ENCODE measurements around the gene NR1D1.

Gene NR1D1

GRCh38 chr17:40101367-40102210 is 1.2 kb upstream of the NR1D1 start:
- peaks cover 66 to 69% of the 10 kb centered on the region in 2 donors for H3K4me1 ChIP-seq (ENCODE audit: control insufficient read depth in 1 of 2, insufficient read depth in 2 of 2, low read length in 2 of 2)
- no peaks in the 10 kb centered on the region for H3K9me3 ChIP-seq (ENCODE audit: control insufficient read depth in 1 of 2, low read length in 2 of 2)
- H3K4me3 ChIP-seq (ENCODE audit: low read depth in 1 of 2, low read length in 2 of 2): peak overlapping the region; percentile 88 to 95
- no peaks in the 10 kb centered on the region for H3K27me3 ChIP-seq (ENCODE audit: low read depth, low read length)
- peak overlapping the region; percentile 98 for H3K27ac ChIP-seq (ENCODE audit: low read length)
- H3K36me3 ChIP-seq (ENCODE audit: control insufficient read depth in 1 of 2, insufficient read depth in 2 of 2, low read length in 2 of 2): peaks cover 11 to 23% of the 10 kb centered on the region in 2 donors

GRCh38 chr17:40100669-40101366 is 429 bp upstream of the NR1D1 start:
- Histone ChIP-seq H3K27ac (ENCODE audit: low read length) (peak overlapping the region; percentile 98), H3K4me1 (ENCODE audit: control insufficient read depth in 1 of 2, insufficient read depth in 2 of 2, low read length in 2 of 2) (peaks cover 66 to 67% of the 10 kb centered on the region in 2 donors), H3K36me3 (ENCODE audit: control insufficient read depth in 1 of 2, insufficient read depth in 2 of 2, low read length in 2 of 2) (peaks cover 18 to 30% of the 10 kb centered on the region in 2 donors)

GRCh38 chr17:40099619-40100418 is 570 bp downstream of the NR1D1 start:
- H3K4me1 ChIP-seq (ENCODE audit: control insufficient read depth in 1 of 2, insufficient read depth in 2 of 2, low read length in 2 of 2): peaks cover 57 to 66% of the 10 kb centered on the region in 2 donors

More at GRCh38 chr17:40100669-40101366, 429 bp upstream of the NR1D1 start:
- H3K4me3 ChIP-seq (ENCODE audit: low read depth in 1 of 2, low read length in 2 of 2): peak overlapping the region; percentile 88 to 95
- H3K9me3 ChIP-seq (ENCODE audit: control insufficient read depth in 1 of 2, low read length in 2 of 2): no peaks in the 10 kb centered on the region
- H3K27me3 ChIP-seq (ENCODE audit: low read depth, low read length): no peaks in the 10 kb centered on the region

GRCh38 chr17:40098846-40099618 is 1.4 kb downstream of the NR1D1 start:
- H3K9me3 ChIP-seq (ENCODE audit: control insufficient read depth in 1 of 2, low read length in 2 of 2): no peaks in the 10 kb centered on the region
- H3K4me3 ChIP-seq (ENCODE audit: low read depth in 1 of 2, low read length in 2 of 2): peak overlapping the region; percentile 88 to 95
- no peaks in the 10 kb centered on the region for H3K27me3 ChIP-seq (ENCODE audit: low read depth, low read length)
- H3K4me1 ChIP-seq (ENCODE audit: control insufficient read depth in 1 of 2, insufficient read depth in 2 of 2, low read length in 2 of 2): peaks cover 51 to 66% of the 10 kb centered on the region in 2 donors
- H3K27ac ChIP-seq (ENCODE audit: low read length): peak overlapping the region; percentile 99
- peaks cover 30 to 43% of the 10 kb centered on the region in 2 donors for H3K36me3 ChIP-seq (ENCODE audit: control insufficient read depth in 1 of 2, insufficient read depth in 2 of 2, low read length in 2 of 2)

More at GRCh38 chr17:40099619-40100418, 570 bp downstream of the NR1D1 start:
- Histone ChIP-seq H3K27ac (ENCODE audit: low read length) (peak overlapping the region; percentile 98), H3K9me3 (ENCODE audit: control insufficient read depth in 1 of 2, low read length in 2 of 2) (no peaks in the 10 kb centered on the region), H3K27me3 (ENCODE audit: low read depth, low read length) (no peaks in the 10 kb centered on the region), H3K4me3 (ENCODE audit: low read depth in 1 of 2, low read length in 2 of 2) (peak overlapping the region; percentile 88 to 95), H3K36me3 (ENCODE audit: control insufficient read depth in 1 of 2, insufficient read depth in 2 of 2, low read length in 2 of 2) (peaks cover 23 to 38% of the 10 kb centered on the region in 2 donors)

GRCh38 chr17:40097931-40098845 is 2.2 kb downstream of the NR1D1 start:
- Histone ChIP-seq H3K27ac (ENCODE audit: low read length) (peak overlapping the region; percentile 99), H3K4me3 (ENCODE audit: low read depth in 1 of 2, low read length in 2 of 2) (peak overlapping the region; percentile 64 to 95), H3K27me3 (ENCODE audit: low read depth, low read length) (no peaks in the 10 kb centered on the region), H3K9me3 (ENCODE audit: control insufficient read depth in 1 of 2, low read length in 2 of 2) (no peaks in the 10 kb centered on the region), H3K4me1 (ENCODE audit: control insufficient read depth in 1 of 2, insufficient read depth in 2 of 2, low read length in 2 of 2) (peaks cover 43 to 67% of the 10 kb centered on the region in 2 donors), H3K36me3 (ENCODE audit: control insufficient read depth in 1 of 2, insufficient read depth in 2 of 2, low read length in 2 of 2) (peaks cover 38 to 52% of the 10 kb centered on the region in 2 donors)

GRCh38 chr17:40097087-40097486 is 3.3 kb downstream of the NR1D1 start:
- Histone ChIP-seq H3K36me3 (ENCODE audit: control insufficient read depth in 1 of 2, insufficient read depth in 2 of 2, low read length in 2 of 2) (peaks cover 38 to 56% of the 10 kb centered on the region in 2 donors), H3K27ac (ENCODE audit: low read length) (peak overlapping the region; percentile 99), H3K9me3 (ENCODE audit: control insufficient read depth in 1 of 2, low read length in 2 of 2) (no peaks in the 10 kb centered on the region), H3K27me3 (ENCODE audit: low read depth, low read length) (no peaks in the 10 kb centered on the region), H3K4me3 (ENCODE audit: low read depth in 1 of 2, low read length in 2 of 2) (peak overlapping the region; percentile 64 to 95), H3K4me1 (ENCODE audit: control insufficient read depth in 1 of 2, insufficient read depth in 2 of 2, low read length in 2 of 2) (peaks cover 37 to 71% of the 10 kb centered on the region in 2 donors)

GRCh38 chr17:40095944-40096791 is 4.2 kb downstream of the NR1D1 start:
- H3K4me1 ChIP-seq (ENCODE audit: control insufficient read depth in 1 of 2, insufficient read depth in 2 of 2, low read length in 2 of 2): peaks cover 32 to 76% of the 10 kb centered on the region in 2 donors
- H3K9me3 ChIP-seq (ENCODE audit: control insufficient read depth in 1 of 2, low read length in 2 of 2): no peaks in the 10 kb centered on the region
- H3K36me3 ChIP-seq (ENCODE audit: control insufficient read depth in 1 of 2, insufficient read depth in 2 of 2, low read length in 2 of 2): peaks cover 38 to 56% of the 10 kb centered on the region in 2 donors
- peak overlapping the region; percentile 99 for H3K27ac ChIP-seq (ENCODE audit: low read length)
- no peaks in the 10 kb centered on the region for H3K27me3 ChIP-seq (ENCODE audit: low read depth, low read length)
- H3K4me3 ChIP-seq (ENCODE audit: low read depth in 1 of 2, low read length in 2 of 2): peak overlapping the region in 1 of 2 donors; percentile 95

GRCh38 chr17:40095351-40095943 is 4.9 kb downstream of the NR1D1 start:
- Histone ChIP-seq H3K36me3 (ENCODE audit: control insufficient read depth in 1 of 2, insufficient read depth in 2 of 2, low read length in 2 of 2) (peaks cover 38 to 56% of the 10 kb centered on the region in 2 donors), H3K27me3 (ENCODE audit: low read depth, low read length) (no peaks in the 10 kb centered on the region), H3K4me3 (ENCODE audit: low read depth in 1 of 2, low read length in 2 of 2) (peak overlapping the region in 1 of 2 donors; percentile 6), H3K27ac (ENCODE audit: low read length) (no peak overlapping the region), H3K9me3 (ENCODE audit: control insufficient read depth in 1 of 2, low read length in 2 of 2) (no peaks in the 10 kb centered on the region), H3K4me1 (ENCODE audit: control insufficient read depth in 1 of 2, insufficient read depth in 2 of 2, low read length in 2 of 2) (peaks cover 27 to 77% of the 10 kb centered on the region in 2 donors)

GRCh38 chr17:40094874-40095273 is 5.5 kb downstream of the NR1D1 start:
- no peak overlapping the region for H3K4me3 ChIP-seq (ENCODE audit: low read depth in 1 of 2, low read length in 2 of 2)
- H3K27ac ChIP-seq (ENCODE audit: low read length): peak overlapping the region; percentile 36
- peaks cover 27 to 83% of the 10 kb centered on the region in 2 donors for H3K4me1 ChIP-seq (ENCODE audit: control insufficient read depth in 1 of 2, insufficient read depth in 2 of 2, low read length in 2 of 2)
- H3K36me3 ChIP-seq (ENCODE audit: control insufficient read depth in 1 of 2, insufficient read depth in 2 of 2, low read length in 2 of 2): peaks cover 38 to 52% of the 10 kb centered on the region in 2 donors
- H3K9me3 ChIP-seq (ENCODE audit: control insufficient read depth in 1 of 2, low read length in 2 of 2): no peaks in the 10 kb centered on the region
- no peaks in the 10 kb centered on the region for H3K27me3 ChIP-seq (ENCODE audit: low read depth, low read length)
